GM12873 (cell line): ENCODE results near the gene ACE.

Source experiments
- TF ChIP-seq, protein P1 (sequence below): IDR thresholded peaks from 2 replicates; pipeline ENCODE4 v1.5.1; 2012; ENCODE audit warnings: low read depth, mild to moderate bottlenecking, moderate library complexity, low read length, control low read depth; ENCODE audit not compliant: insufficient read depth; ENCODE audit errors: missing control alignments

The ACE gene

DNA sequence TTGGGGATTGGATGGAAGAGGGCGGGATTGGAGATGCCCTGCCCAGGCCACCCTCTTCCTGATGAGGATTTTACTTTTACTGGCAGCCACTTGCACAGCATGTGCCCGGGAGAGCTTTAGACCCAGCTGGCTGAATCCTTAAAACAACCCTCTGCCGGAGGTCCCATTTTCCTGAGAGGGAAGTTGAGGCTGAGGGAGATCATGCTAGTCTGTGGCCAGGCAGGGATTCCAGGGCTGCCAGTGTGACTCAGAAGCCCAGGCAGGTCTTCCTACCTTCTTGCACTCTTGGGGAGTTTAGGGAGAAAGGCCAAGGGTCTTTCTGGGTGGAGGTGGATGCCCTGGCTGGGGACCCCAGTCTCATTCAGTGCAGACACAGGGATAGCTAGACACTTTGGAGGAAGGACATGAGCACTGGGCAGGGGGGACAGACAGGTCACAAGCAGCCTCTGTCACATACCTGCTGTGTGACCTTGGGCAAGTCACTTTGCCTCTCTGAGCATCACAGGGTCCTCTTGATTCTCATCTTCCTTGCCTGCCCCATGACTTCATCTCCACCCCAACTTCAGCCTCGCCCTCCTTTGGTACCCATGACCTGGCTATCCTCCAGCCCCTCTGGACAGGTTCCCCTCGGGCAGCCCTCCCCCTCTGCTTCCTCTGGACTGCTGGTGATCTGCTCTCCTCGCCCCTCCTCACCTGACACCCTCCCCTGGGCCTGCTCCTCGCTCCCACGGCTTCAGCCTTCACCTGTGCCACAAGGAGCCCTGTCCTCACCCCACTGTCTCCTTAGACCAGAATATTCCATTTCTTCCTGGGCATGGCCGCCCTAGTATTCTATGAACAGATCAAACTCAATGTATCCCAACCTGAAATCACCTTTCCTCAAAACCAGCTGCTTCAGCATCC, 62.1 kb downstream of the ACE start:
- TF ChIP-seq, protein P1, sequence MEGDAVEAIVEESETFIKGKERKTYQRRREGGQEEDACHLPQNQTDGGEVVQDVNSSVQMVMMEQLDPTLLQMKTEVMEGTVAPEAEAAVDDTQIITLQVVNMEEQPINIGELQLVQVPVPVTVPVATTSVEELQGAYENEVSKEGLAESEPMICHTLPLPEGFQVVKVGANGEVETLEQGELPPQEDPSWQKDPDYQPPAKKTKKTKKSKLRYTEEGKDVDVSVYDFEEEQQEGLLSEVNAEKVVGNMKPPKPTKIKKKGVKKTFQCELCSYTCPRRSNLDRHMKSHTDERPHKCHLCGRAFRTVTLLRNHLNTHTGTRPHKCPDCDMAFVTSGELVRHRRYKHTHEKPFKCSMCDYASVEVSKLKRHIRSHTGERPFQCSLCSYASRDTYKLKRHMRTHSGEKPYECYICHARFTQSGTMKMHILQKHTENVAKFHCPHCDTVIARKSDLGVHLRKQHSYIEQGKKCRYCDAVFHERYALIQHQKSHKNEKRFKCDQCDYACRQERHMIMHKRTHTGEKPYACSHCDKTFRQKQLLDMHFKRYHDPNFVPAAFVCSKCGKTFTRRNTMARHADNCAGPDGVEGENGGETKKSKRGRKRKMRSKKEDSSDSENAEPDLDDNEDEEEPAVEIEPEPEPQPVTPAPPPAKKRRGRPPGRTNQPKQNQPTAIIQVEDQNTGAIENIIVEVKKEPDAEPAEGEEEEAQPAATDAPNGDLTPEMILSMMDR = no peak

DNA sequence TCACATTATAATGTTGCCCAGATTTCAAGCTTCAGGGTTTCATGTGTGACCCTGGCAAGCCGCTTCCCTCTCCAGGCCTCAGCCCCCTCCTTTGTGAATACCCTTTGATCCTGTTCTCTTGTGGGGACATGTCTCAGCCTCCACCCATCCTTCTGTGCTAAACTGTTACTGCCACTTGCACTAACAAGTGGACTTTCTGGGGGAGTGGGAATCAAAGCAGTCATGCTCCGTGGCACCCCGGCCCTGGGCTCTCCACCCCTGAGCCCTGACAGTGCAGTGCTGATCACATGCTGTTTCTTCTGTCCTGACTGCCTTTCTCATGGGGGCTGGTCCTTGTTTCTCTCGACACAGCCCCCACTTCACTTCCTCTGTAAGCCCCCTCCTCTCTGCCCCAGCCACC, 63.7 kb downstream of the ACE start:
- TF ChIP-seq, protein P1 = no peak

DNA sequence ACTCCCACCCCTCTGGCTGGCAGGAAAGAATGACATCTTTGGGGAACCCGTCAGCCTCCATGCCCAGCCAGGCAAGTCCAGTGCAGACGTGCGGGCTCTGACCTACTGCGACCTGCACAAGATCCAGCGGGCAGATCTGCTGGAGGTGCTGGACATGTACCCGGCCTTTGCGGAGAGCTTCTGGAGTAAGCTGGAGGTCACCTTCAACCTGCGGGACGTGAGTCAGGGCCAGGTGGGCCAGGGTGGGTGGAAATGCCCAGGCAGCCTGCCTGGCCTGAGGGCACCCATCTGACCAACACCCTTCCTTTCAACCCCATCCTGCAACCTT, 65.3 kb downstream of the ACE start:
- TF ChIP-seq, protein P1 = no peak

DNA sequence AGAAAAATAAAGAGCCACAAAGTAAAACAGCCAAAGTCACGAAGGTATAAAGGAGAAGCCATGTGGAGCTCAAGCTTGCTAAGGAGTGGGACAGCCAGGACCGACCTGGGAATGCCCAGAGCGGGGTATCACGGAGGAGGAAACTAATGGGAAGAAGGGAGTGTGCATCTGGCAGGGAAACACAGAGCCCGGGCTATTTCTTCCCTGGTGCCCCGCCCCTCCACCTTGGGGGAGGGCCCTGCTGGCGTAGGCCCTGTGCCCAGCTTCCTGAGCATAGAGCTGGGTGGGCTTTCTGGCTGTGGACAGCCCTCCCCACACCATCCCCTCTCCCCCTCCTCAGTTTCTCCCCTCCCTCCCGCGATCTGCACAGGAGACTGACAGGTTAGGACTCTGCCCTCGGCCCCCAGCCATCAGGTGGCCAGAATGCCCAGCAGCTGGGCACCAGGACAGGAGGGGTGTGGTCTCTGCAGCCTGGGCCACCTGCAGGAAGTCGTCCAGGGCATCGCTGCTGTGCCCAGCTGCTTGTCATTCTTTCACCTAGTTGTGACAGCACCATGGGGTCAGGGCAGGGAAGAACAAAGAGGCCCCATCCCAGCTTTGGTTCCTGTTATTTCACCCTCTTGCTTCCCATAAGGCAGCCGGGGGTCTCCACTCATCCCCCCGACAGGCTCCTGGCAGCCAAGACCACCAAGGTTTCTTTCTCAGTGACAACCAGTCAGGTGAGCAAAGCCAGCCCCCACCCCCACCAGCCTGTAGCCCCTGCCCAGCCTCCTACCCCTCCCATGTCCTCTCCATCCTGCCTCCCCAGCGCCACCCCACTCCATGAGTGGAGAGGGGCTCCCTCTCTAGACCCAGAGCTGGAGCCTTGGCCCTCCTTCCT, 66.3 kb downstream of the ACE start:
- TF ChIP-seq, protein P1 = no peak

DNA sequence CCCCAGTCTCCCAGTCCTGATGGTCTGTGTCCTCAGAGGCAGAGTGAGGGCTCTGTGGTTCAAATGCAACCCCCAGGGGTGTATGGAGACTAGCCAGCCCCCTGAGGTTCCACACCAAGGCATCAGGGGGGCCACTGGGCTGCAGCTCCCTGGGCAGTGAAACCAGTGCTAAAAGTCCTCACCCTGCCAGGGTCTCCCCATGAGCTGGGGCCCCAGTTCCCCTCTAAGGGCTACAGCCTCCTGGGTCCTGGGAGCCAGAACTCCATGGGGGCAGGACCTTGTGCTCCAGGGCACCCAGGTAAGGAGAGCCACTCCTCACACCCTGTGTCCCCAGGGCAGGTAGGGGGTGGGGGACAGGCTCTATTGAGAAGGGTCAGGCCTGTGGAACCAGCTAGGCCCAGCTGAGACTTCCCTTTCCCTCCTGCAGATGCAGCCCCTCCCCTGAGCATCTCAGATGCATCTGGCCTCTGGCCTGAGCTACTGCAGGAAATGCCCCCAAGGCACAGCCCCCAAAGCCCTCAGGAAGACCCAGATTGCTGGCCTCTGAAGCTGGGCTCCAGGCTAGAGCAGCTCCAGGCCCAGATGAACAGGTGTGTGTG, 67.1 kb downstream of the ACE start:
- TF ChIP-seq, protein P1 = no peak

DNA sequence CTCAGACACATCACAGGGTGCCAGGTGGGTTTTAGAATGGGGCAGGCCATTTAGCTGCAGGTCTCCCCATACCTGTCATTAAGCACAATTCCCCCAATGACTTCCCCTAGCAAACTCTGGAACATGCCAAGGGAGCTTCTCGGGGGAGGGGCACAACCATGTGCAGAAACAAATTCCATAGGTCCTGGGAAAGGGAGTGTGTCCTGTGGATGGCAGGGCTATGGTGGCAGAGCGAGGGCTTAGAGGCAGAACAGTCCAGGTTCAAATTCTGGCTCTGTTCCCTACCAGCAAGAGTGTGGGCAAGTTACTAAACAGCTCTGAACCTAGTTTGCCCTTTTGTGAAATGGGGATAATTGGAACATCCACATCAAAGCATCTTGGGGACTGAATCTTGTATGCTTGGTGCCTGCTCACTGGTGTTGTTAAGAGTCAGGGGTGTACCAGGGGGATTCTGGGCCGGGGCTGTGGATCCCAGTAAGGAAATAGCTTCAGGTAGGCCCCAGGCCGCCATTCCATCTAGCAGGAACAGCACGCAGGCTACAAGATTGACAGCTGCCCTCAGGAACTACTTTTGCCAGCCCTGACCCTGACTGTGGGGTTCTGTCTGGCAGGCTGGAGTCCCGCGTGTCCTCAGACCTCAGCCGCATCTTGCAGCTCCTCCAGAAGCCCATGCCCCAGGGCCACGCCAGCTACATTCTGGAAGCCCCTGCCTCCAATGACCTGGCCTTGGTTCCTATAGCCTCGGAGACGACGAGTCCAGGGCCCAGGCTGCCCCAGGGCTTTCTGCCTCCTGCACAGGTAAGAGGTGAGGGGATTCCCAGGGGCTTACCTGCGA, 67.8 kb downstream of the ACE start:
- TF ChIP-seq, protein P1 = no peak
